ENCODE results near the gene S100A13. TPM values are rescaled to one million over a fixed set of nuclear protein-coding genes. Genes with fewer than 3 reads are reported as not detected.

S100A13 gene
- total and polyA plus RNA-seq, 10 of the 15 experiments (the other 5 are each of a cell fraction or from before 2014, with no cell fraction given) = 5.7 to 30.9 (median 9.1) TPM

GRCh38 chr1:153658400-153659174 lies 31.3 kb upstream of the S100A13 start, which contains the start of gene SNAPIN (continued):
- TF ChIP-seq BHLHE40 (IDR thresholded peaks at IDR 0.05; ENCODE audit: borderline replicate concordance in 1 of 2, low read depth in 2 of 2, low read length in 1 of 2) (peak; percentile 34 to 82; a peak in 3 of 4 replicates), YY1 (IDR thresholded peaks at IDR 0.05; ENCODE audit: low read depth, low read length) (peak; percentile 90)

GRCh38 chr1:153655333-153655732 lies 28.0 kb upstream of the S100A13 start:
- Histone ChIP-seq H3K27me3 (replicated peaks in 1 of 2; ENCODE audit: control insufficient read depth in 2 of 2, insufficient read depth in 2 of 2, low read length in 1 of 2) (no peaks in the 10 kb centered on the region), H3K27ac (ENCODE audit: control insufficient read depth, insufficient read depth) (no peak overlapping the region), H3K4me3 (no peak overlapping the region), H3K4me1 (ENCODE audit: control insufficient read depth, insufficient read depth, low read length) (peaks cover 6% of the 10 kb centered on the region; the same call in 1 of the 2 replicates), H2AFZ (ENCODE audit: control insufficient read depth, low read depth, low read length) (no peak overlapping the region), H4K20me1 (ENCODE audit: control insufficient read depth, insufficient read depth) (no peaks in the 10 kb centered on the region), H3K9me3 (replicated peaks; ENCODE audit: control insufficient read depth, insufficient read depth, low read length) (no peaks in the 10 kb centered on the region), H3K36me3 (ENCODE audit: control insufficient read depth in 2 of 2, insufficient read depth in 2 of 2, low read length in 1 of 2) (no peaks in the 10 kb centered on the region; a peak in 1 of 4 replicates), H3K79me2 (ENCODE audit: control insufficient read depth, insufficient read depth, low read length) (peaks cover 13% of the 10 kb centered on the region), H3K9ac (ENCODE audit: control insufficient read depth, insufficient read depth, low read length) (no peak overlapping the region), H3K4me2 (ENCODE audit: control insufficient read depth, insufficient read depth) (no peak overlapping the region)
- 68% methylated on average over 3 of the region's 3 CpGs for WGBS (ENCODE audit: insufficient coverage, insufficient replicate concordance, low lambda C conversion rate, missing lambda C conversion rate)
- ChIA-PET RAD21 (ENCODE audit: unreplicated experiment) (no interaction called here), SMC1A (ENCODE audit: uncharacterized antibody, unreplicated experiment) (interaction anchor here (1.0 kb wide), 1 partner anchor 11 kb away, joined by 4 read pairs; no protein-coding TSS in a partner anchor), POLR2A (interaction anchor here (0.6 to 1.7 kb wide), 2 partner anchors 17 to 22 kb away, joined by 4 to 6 read pairs; partner anchors contain the start of gene CHTOP), CTCF (interaction anchor here (0.9 to 1.5 kb wide), 2 partner anchors 20 to 83 kb away, joined by 4 to 5 read pairs; no protein-coding TSS in a partner anchor)
- no TSS peak for BruUV-seq (replicated peaks)
- TF ChIP-seq POLR2AphosphoS2 (IDR thresholded peaks at IDR 0.05; ENCODE audit: low read depth, low read length) (no peak), FOXM1 (IDR thresholded peaks at IDR 0.05; ENCODE audit: low read depth, low read length) (no peak), ZBED1 (IDR thresholded peaks at IDR 0.05; ENCODE audit: borderline replicate concordance) (no peak)
- intact Hi-C loops (cut with micrococcal nuclease; ENCODE audit: unreplicated experiment) = no loop called here
- no peak for FAIRE-seq
- no peak for DNase-seq (ENCODE audit: low read depth, low spot score)
- in situ Hi-C loops (cut with MboI) = no loop called here
- ATAC-seq = no peak
